IMR-90 (cell line): ENCODE results near the gene RPS6KL1. TPM values are rescaled to one million over a fixed set of nuclear protein-coding genes. Genes with fewer than 3 reads are reported as not detected.

Experiments
- ATAC-seq: fragments of 200-7000 bp; cut with Tn5 transposase; 2 replicates; pipeline ENCODE4 v1.9.1; 2020; ENCODE audit warnings: low read depth, mild to moderate bottlenecking, moderate library complexity
- BruUV-seq: library from RNA; stranded (reverse); fragments of 400-500 nt; replicated peaks from 2 replicates; lab custom pipeline; 2021; lab: Mats Ljungman, UMichigan
- CTCF ChIA-PET: fragments of 300-600 bp; formaldehyde crosslinking; extraction: SDS; loops from one replicate; lab custom pipeline; 2021; ENCODE audit warnings: antibody characterized with exemption; lab: Yijun Ruan, JAX
- POLR2A ChIA-PET: fragments of 300-600 bp; sonication (Branson Sonifier 250); formaldehyde crosslinking; loops from one replicate; lab custom pipeline; 2022; ENCODE audit warnings: antibody characterized with exemption; ENCODE audit not compliant: unreplicated experiment; lab: Charles Lee
- DNase-seq: peaks from one replicate; pipeline ENCODE4 v3.0.0; 2013
- H2AFZ ChIP-seq: replicated peaks from 2 replicates; pipeline ENCODE3; 2013; ENCODE audit warnings: low read length, mild to moderate bottlenecking; ENCODE audit not compliant: poor library complexity
- H2AK5ac ChIP-seq: 2 replicates; pipeline ENCODE4 v1.6.1; 2013; ENCODE audit warnings: low read depth, low read length, inconsistent platforms
- H2AK9ac ChIP-seq: replicated peaks from 2 replicates; pipeline ENCODE3; 2013; ENCODE audit warnings: mild to moderate bottlenecking, low read depth, low read length, moderate library complexity; ENCODE audit not compliant: poor library complexity
- H2BK120ac ChIP-seq: 2 replicates; pipeline ENCODE4 v1.6.1; 2013; ENCODE audit warnings: low read depth, low read length, inconsistent platforms
- H2BK15ac ChIP-seq: 3 replicates; pipeline ENCODE4 v1.6.1; 2013; ENCODE audit warnings: low read depth, low read length, inconsistent platforms
- H2BK20ac ChIP-seq: 2 replicates; pipeline ENCODE4 v1.6.1; 2013; ENCODE audit warnings: low read depth, mild to moderate bottlenecking, inconsistent platforms, low read length, moderate library complexity
- H2BK5ac ChIP-seq: 2 replicates; pipeline ENCODE4 v1.6.1; 2013; ENCODE audit warnings: mild to moderate bottlenecking, low read depth, low read length, inconsistent platforms; ENCODE audit not compliant: poor library complexity, severe bottlenecking
- H3K14ac ChIP-seq: replicated peaks from 2 replicates; pipeline ENCODE4 v1.6.1; 2013; ENCODE audit warnings: low read depth, low read length, inconsistent platforms
- H3K18ac ChIP-seq: 2 replicates; pipeline ENCODE4 v1.6.1; 2013; ENCODE audit warnings: low read depth, low read length, control low read depth
- H3K23ac ChIP-seq: 2 replicates; pipeline ENCODE4 v1.6.1; 2013; ENCODE audit warnings: low read depth, low read length, inconsistent platforms
- H3K27ac ChIP-seq: 2 replicates; pipeline ENCODE4 v1.5.1; 2013; ENCODE audit warnings: mild to moderate bottlenecking, control low read depth, low read length; ENCODE audit not compliant: insufficient read depth
- H3K27me3 ChIP-seq: 2 replicates; pipeline ENCODE4 v1.6.1; 2013; ENCODE audit warnings: low read length; ENCODE audit not compliant: control insufficient read depth, insufficient read depth
- H3K36me3 ChIP-seq: 2 replicates; pipeline ENCODE4 v1.6.1; 2013; ENCODE audit warnings: low read length, mixed read lengths; ENCODE audit not compliant: control insufficient read depth, insufficient read depth
- H3K4ac ChIP-seq: 2 replicates; pipeline ENCODE4 v1.6.1; 2013; ENCODE audit warnings: low read depth, low read length, inconsistent platforms
- H3K4me1 ChIP-seq: 2 replicates; pipeline ENCODE4 v1.6.1; 2013; ENCODE audit warnings: low read length, mixed read lengths; ENCODE audit not compliant: control insufficient read depth, insufficient read depth
- H3K4me2 ChIP-seq: 2 replicates; pipeline ENCODE4 v1.6.1; 2013; ENCODE audit warnings: low read depth, mild to moderate bottlenecking, control low read depth, low read length, moderate library complexity
- H3K4me3 ChIP-seq: 2 replicates; pipeline ENCODE4 v1.5.1; 2013; ENCODE audit warnings: low read depth, mild to moderate bottlenecking, control low read depth, low read length, moderate library complexity; ENCODE audit not compliant: insufficient read depth
- H3K56ac ChIP-seq: 2 replicates; pipeline ENCODE4 v1.6.1; 2013; ENCODE audit warnings: low read length, inconsistent platforms; ENCODE audit not compliant: insufficient read depth; ENCODE audit errors: extremely low read depth
- H3K79me1 ChIP-seq, 2 experiments: 2 replicates each; pipeline ENCODE4 v1.6.1; 2013; ENCODE audit warnings: low read length in 2 of 2, inconsistent platforms in 1 of 2, low read depth in 1 of 2
- H3K9ac ChIP-seq: 2 replicates; pipeline ENCODE4 v1.6.1; 2013; ENCODE audit warnings: low read depth, low read length, control low read depth
- H3K9me1 ChIP-seq: 2 replicates; pipeline ENCODE4 v1.6.1; 2013; ENCODE audit warnings: low read length, inconsistent platforms; ENCODE audit not compliant: insufficient read depth
- H3K9me3 ChIP-seq: 2 replicates; pipeline ENCODE4 v1.6.1; 2013; ENCODE audit warnings: low read length; ENCODE audit not compliant: control insufficient read depth, insufficient read depth
- H4K20me1 ChIP-seq: 2 replicates; pipeline ENCODE4 v1.6.1; 2013; ENCODE audit warnings: low read length, inconsistent platforms; ENCODE audit not compliant: insufficient read depth
- H4K5ac ChIP-seq: 2 replicates; pipeline ENCODE4 v1.6.1; 2013; ENCODE audit warnings: mild to moderate bottlenecking, low read depth, low read length, control low read depth
- H4K8ac ChIP-seq, 2 experiments: 2 replicates each; pipeline ENCODE4 v1.6.1; 2013; ENCODE audit warnings: low read depth in 2 of 2, low read length in 2 of 2, control low read depth in 1 of 2, inconsistent platforms in 1 of 2
- H4K91ac ChIP-seq: 2 replicates; pipeline ENCODE4 v1.6.1; 2013; ENCODE audit warnings: low read depth, low read length, inconsistent platforms; ENCODE audit not compliant: insufficient read depth
- BHLHE40 ChIP-seq: fragments of 150-350 bp; IDR thresholded peaks from 2 replicates; pipeline ENCODE4 v1.6.1; 2016; ENCODE audit warnings: mild to moderate bottlenecking, low read depth, low read length
- CEBPB ChIP-seq: IDR thresholded peaks from 2 replicates; pipeline ENCODE4 v1.6.1; 2012; ENCODE audit warnings: low read depth, low read length, improper control_type of control experiment
- CHD1 ChIP-seq: IDR thresholded peaks from 2 replicates; pipeline ENCODE4 v1.6.1; 2012; ENCODE audit warnings: low read depth, low read length, improper control_type of control experiment
- ELK1 ChIP-seq: fragments of 150-350 bp; IDR thresholded peaks from 2 replicates; pipeline ENCODE4 v1.6.1; 2016; ENCODE audit warnings: low read depth, mild to moderate bottlenecking, low read length, moderate library complexity, borderline replicate concordance
- FOS ChIP-seq: fragments of 150-350 bp; IDR thresholded peaks from 2 replicates; pipeline ENCODE4 v1.6.1; 2016; ENCODE audit warnings: low read depth, low read length
- MAFK ChIP-seq: IDR thresholded peaks from 2 replicates; pipeline ENCODE4 v1.6.1; 2012; ENCODE audit warnings: low read depth, low read length, improper control_type of control experiment
- MAZ ChIP-seq: IDR thresholded peaks from 2 replicates; pipeline ENCODE4 v1.6.1; 2012; ENCODE audit warnings: low read depth, mild to moderate bottlenecking, low read length, improper control_type of control experiment, moderate library complexity, borderline replicate concordance
- MXI1 ChIP-seq: IDR thresholded peaks from 2 replicates; pipeline ENCODE4 v1.6.1; 2012; ENCODE audit warnings: low read depth, mild to moderate bottlenecking, low read length, moderate library complexity, borderline replicate concordance
- NFE2L2 ChIP-seq: fragments of 150-350 bp; IDR thresholded peaks from 2 replicates; pipeline ENCODE4 v1.6.1; 2016; ENCODE audit warnings: low read depth, mild to moderate bottlenecking, low read length
- POLR2A ChIP-seq: IDR thresholded peaks from 2 replicates; pipeline ENCODE4 v1.6.1; 2012; ENCODE audit warnings: mild to moderate bottlenecking, low read depth, low read length
- RAD21 ChIP-seq: IDR thresholded peaks from 2 replicates; pipeline ENCODE4 v1.6.1; 2012; ENCODE audit warnings: low read length, improper control_type of control experiment
- RCOR1 ChIP-seq: IDR thresholded peaks from 2 replicates; pipeline ENCODE4 v1.6.1; 2012; ENCODE audit warnings: mild to moderate bottlenecking, low read length, improper control_type of control experiment; ENCODE audit not compliant: insufficient replicate concordance
- RFX5 ChIP-seq: IDR thresholded peaks from 2 replicates; pipeline ENCODE4 v1.8.0; 2012; ENCODE audit warnings: low read depth, mild to moderate bottlenecking, low read length, moderate library complexity
- SMC3 ChIP-seq: fragments of 150-350 bp; IDR thresholded peaks from 2 replicates; pipeline ENCODE4 v1.6.1; 2016; ENCODE audit warnings: low read depth, mild to moderate bottlenecking, antibody characterized with exemption, low read length, moderate library complexity
- USF2 ChIP-seq: fragments of 150-350 bp; IDR thresholded peaks from 2 replicates; pipeline ENCODE4 v1.6.1; 2017; ENCODE audit warnings: mild to moderate bottlenecking, antibody characterized with exemption, low read length, low read depth
- WGBS, 2 experiments: methylation state at CpG; one replicate each; pipeline versions ENCODE4 v1.1.5 to v1.1.7; 2013; ENCODE audit warnings: missing lambda C conversion rate in 2 of 2; ENCODE audit not compliant: insufficient read length in 1 of 2; ENCODE audit errors: extremely low coverage in 2 of 2; 5-methylcytosine and 5-hydroxymethylcytosine counted together
- dilution Hi-C: fragments of 300-500 bp; cut with HindIII; formaldehyde crosslinking; loops from one replicate; pipeline ENCODE4 v1.14.3; 2018; ENCODE audit warnings: low sequenced_read_pairs; ENCODE audit not compliant: unreplicated experiment
- in situ Hi-C: fragments of 300-500 bp; cut with MboI; formaldehyde crosslinking; loops from 3 replicates; pipeline ENCODE4 v1.14.3; 2019; ENCODE audit warnings: low sequenced_read_pairs, inconsistent platforms, mixed read lengths
- intact Hi-C: fragments of 100-400 bp; cut with micrococcal nuclease; formaldehyde crosslinking; loops from 2 replicates; pipeline ENCODE4 v1.10.0; 2022
- polyA plus RNA-seq, 3 experiments: library from polyadenylated mRNA; depleted of rRNA; stranded (reverse); fragments of >200 nt; gene quantifications; 2 replicates each; pipeline ENCODE4 v1.2.3, GENCODE V29; 2012; ENCODE audit warnings: low replicate concordance in 1 of 3
- total RNA-seq: library from RNA; depleted of rRNA; stranded (reverse); fragments of >200 nt; gene quantifications from 2 replicates; pipeline ENCODE4 v1.2.3, GENCODE V29; 2012
- TF ChIP-seq, protein P1 (sequence below): conservative IDR thresholded peaks from 2 replicates; pipeline ENCODE4 v1.5.1; 2012; ENCODE audit warnings: mild to moderate bottlenecking, low read depth, low read length, improper control_type of control experiment

RPS6KL1 gene
- total and polyA plus RNA-seq, 2 of the 4 experiments (the other 2 are of a cell fraction) = 0.72 to 1.7 TPM

- no peak for ATAC-seq
- POLR2A ChIA-PET = interaction anchor here (0.9 kb wide), 1 partner anchor 9 kb away, joined by 3 read pairs; no protein-coding TSS in a partner anchor
- Histone ChIP-seq H4K20me1 (no peaks in the 10 kb centered on the region), H3K4ac (no peak overlapping the region), H3K9ac (no peak overlapping the region), H2BK5ac (no peak overlapping the region), H3K79me1 (no peaks in the 10 kb centered on the region), H2BK15ac (no peak overlapping the region), H3K14ac (no peak overlapping the region), H3K4me1 (peaks cover 2% of the 10 kb centered on the region; the same call in 1 of the 2 replicates), H3K9me3 (no peaks in the 10 kb centered on the region), H4K8ac (no peak overlapping the region), H3K27ac (no peak overlapping the region), H4K91ac (no peak overlapping the region), H3K4me3 (no peak overlapping the region), H3K18ac (no peak overlapping the region), H2BK120ac (no peak overlapping the region), H3K56ac (no peak overlapping the region), H2BK20ac (no peak overlapping the region), H2AK5ac (no peak overlapping the region), H3K27me3 (peaks cover 7% of the 10 kb centered on the region), H2AFZ (no peak overlapping the region), H3K9me1 (no peaks in the 10 kb centered on the region), H4K5ac (no peak overlapping the region), H3K4me2 (no peak overlapping the region), H3K23ac (no peak overlapping the region), H2AK9ac (no peak overlapping the region), H3K36me3 (no peaks in the 10 kb centered on the region)
- DNase-seq = no peak
- CTCF ChIA-PET = interaction anchor here (0.7 to 1.6 kb wide), 3 partner anchors 9 to 34 kb away, joined by 4 to 8 read pairs (median 4); no protein-coding TSS in a partner anchor
- no CpG with 5 or more reads among the region's 4 CpGs for WGBS, 2 experiments
- in situ Hi-C loops (no loop called here), dilution Hi-C loops (no loop called here), intact Hi-C loops (no loop called here)
- TF ChIP-seq NFE2L2 (no peak), FOS (no peak), CEBPB (no peak), BHLHE40 (no peak), SMC3 (no peak), RCOR1 (no peak), RFX5 (no peak), POLR2A (no peak), RAD21 (no peak), ELK1 (no peak), MAFK (no peak), CHD1 (no peak), MXI1 (no peak), USF2 (no peak), MAZ (no peak)
- TF ChIP-seq, protein P1, sequence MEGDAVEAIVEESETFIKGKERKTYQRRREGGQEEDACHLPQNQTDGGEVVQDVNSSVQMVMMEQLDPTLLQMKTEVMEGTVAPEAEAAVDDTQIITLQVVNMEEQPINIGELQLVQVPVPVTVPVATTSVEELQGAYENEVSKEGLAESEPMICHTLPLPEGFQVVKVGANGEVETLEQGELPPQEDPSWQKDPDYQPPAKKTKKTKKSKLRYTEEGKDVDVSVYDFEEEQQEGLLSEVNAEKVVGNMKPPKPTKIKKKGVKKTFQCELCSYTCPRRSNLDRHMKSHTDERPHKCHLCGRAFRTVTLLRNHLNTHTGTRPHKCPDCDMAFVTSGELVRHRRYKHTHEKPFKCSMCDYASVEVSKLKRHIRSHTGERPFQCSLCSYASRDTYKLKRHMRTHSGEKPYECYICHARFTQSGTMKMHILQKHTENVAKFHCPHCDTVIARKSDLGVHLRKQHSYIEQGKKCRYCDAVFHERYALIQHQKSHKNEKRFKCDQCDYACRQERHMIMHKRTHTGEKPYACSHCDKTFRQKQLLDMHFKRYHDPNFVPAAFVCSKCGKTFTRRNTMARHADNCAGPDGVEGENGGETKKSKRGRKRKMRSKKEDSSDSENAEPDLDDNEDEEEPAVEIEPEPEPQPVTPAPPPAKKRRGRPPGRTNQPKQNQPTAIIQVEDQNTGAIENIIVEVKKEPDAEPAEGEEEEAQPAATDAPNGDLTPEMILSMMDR = no peak
- BruUV-seq = no TSS peak
These were observed 51.2 kb downstream of the RPS6KL1 start for GRCh38 chr14:74871819-74872218.
